HepG2 (cell line): ENCODE data around the gene BPIFB2. TPM values are rescaled to one million over a fixed set of nuclear protein-coding genes. Genes with fewer than 3 reads are reported as not detected.

Source experiments
- CC2D1A ChIP-seq: sonication (generic); formaldehyde crosslinking; IDR thresholded peaks from 2 replicates; pipeline ENCODE4 v1.8.1; 2023; ENCODE audit warnings: mild to moderate bottlenecking, missing genetic modification reagents
- MXI1 ChIP-seq: IDR thresholded peaks from 3 replicates; pipeline ENCODE4 v1.6.1; 2012; ENCODE audit warnings: low read depth, low read length, inconsistent platforms, borderline replicate concordance
- PRDM10 ChIP-seq: sonication (generic); formaldehyde crosslinking; IDR thresholded peaks from 2 replicates; pipeline ENCODE4 v1.4.0; 2020; ENCODE audit warnings: low read depth, missing genetic modification reagents
- SALL2 ChIP-seq: sonication (generic); formaldehyde crosslinking; IDR thresholded peaks from 2 replicates; pipeline ENCODE4 v1.8.1; 2023; ENCODE audit warnings: mild to moderate bottlenecking, missing genetic modification reagents, inconsistent platforms
- SKIL ChIP-seq: sonication (generic); formaldehyde crosslinking; IDR thresholded peaks from 2 replicates; pipeline ENCODE4 v1.8.0; 2022; ENCODE audit warnings: missing genetic modification reagents, mild to moderate bottlenecking, moderate library complexity, borderline replicate concordance
- SMYD3 ChIP-seq: sonication (generic); formaldehyde crosslinking; IDR thresholded peaks from 2 replicates; pipeline ENCODE4 v1.8.1; 2023; ENCODE audit warnings: mild to moderate bottlenecking, missing genetic modification reagents
- SNAI1 ChIP-seq: sonication (generic); formaldehyde crosslinking; IDR thresholded peaks from 2 replicates; pipeline ENCODE4 v1.5.0; 2020; ENCODE audit warnings: mild to moderate bottlenecking, missing genetic modification reagents, borderline replicate concordance
- SRF ChIP-seq: IDR thresholded peaks from 2 replicates; pipeline ENCODE4 v1.6.1; 2011; ENCODE audit warnings: mild to moderate bottlenecking, low read depth, low read length, moderate library complexity
- SRY ChIP-seq: sonication (generic); formaldehyde crosslinking; IDR thresholded peaks from 2 replicates; pipeline ENCODE4 v1.8.0; 2022; ENCODE audit warnings: mild to moderate bottlenecking, missing genetic modification reagents
- USF2 ChIP-seq, 2 experiments: sonication (generic) in 1 of 2; formaldehyde crosslinking in 1 of 2; IDR thresholded peaks; 2 replicates each; pipeline versions ENCODE4 v1.5.1 to v1.6.1; 2011 to 2020; ENCODE audit warnings: borderline replicate concordance in 1 of 2, low read depth in 1 of 2, low read length in 1 of 2, mild to moderate bottlenecking in 1 of 2, missing genetic modification reagents in 1 of 2, moderate library complexity in 1 of 2
- ZBTB37 ChIP-seq: sonication (generic); formaldehyde crosslinking; IDR thresholded peaks from 2 replicates; pipeline ENCODE4 v1.4.0; 2020; ENCODE audit warnings: mild to moderate bottlenecking, missing genetic modification reagents
- ZNF180 ChIP-seq: sonication (generic); formaldehyde crosslinking; IDR thresholded peaks from 2 replicates; pipeline ENCODE4 v1.4.0; 2020; ENCODE audit warnings: low read depth, missing genetic modification reagents, borderline replicate concordance
- ZNF317 ChIP-seq: sonication (generic); formaldehyde crosslinking; IDR thresholded peaks from 2 replicates; pipeline ENCODE4 v1.5.0; 2020; ENCODE audit warnings: mild to moderate bottlenecking, missing genetic modification reagents
- ZNF512 ChIP-seq: sonication (generic); formaldehyde crosslinking; IDR thresholded peaks from 2 replicates; pipeline ENCODE4 v1.4.0; 2020; ENCODE audit warnings: mild to moderate bottlenecking, missing genetic modification reagents
- polyA plus RNA-seq, 8 experiments: library from polyadenylated mRNA; depleted of rRNA in 3 of 8; stranded (reverse) in 7 of 8; unstranded in 1 of 8; fragments of >200 nt; fragmentation: Illumina TruSeq in 4 of 8; extraction: Trizol in 4 of 8; gene quantifications; 2 replicates each; pipeline versions ENCODE4 v1.2.1 to v1.2.3, GENCODE V29; 2011 to 2016; ENCODE audit warnings: low read depth in 4 of 8, missing spikeins in 1 of 8, mixed read lengths in 1 of 8; ENCODE audit not compliant: insufficient read depth in 1 of 8
- total RNA-seq, 5 experiments: library from RNA; depleted of rRNA; stranded (reverse); fragments of >200 nt; fragmentation: Illumina TruSeq; extraction: Trizol; gene quantifications; 2 replicates each; pipeline ENCODE4 v1.2.3, GENCODE V29; 2016; ENCODE audit warnings: low read depth in 1 of 5

BPIFB2 gene
- total and polyA plus RNA-seq, 2 of the 13 experiments (the other 11 are each of a cell fraction or from before 2014, with no cell fraction given): 54.5 to 902 TPM

GRCh38 chr20:33026779-33027759 lies 19.6 kb downstream of the BPIFB2 start (continued):
- TF ChIP-seq MXI1 (no peak), USF2 (IDR thresholded peaks at IDR 0.05; ENCODE audit: low read depth, low read length) (no peak), USF2 (CRISPR knock-in tag; IDR thresholded peaks at IDR 0.05; ENCODE audit: borderline replicate concordance) (no peak), PRDM10 (no peak), CC2D1A (CRISPR knock-in tag) (no peak; the same call in 1 of the 2 replicates), SALL2 (no peak; the same call in 1 of the 2 replicates), ZBTB37 (no peak), SNAI1 (CRISPR knock-in tag) (no peak), ZNF180 (CRISPR knock-in tag) (no peak), SMYD3 (no peak), ZNF512 (CRISPR knock-in tag) (no peak), SKIL (no peak), SRY (CRISPR knock-in tag) (no peak), ZNF317 (CRISPR knock-in tag) (no peak), SRF (no peak)
